SJCRH30 (cell line): ENCODE data around the gene PTPRN. TPM values are rescaled to one million over a fixed set of nuclear protein-coding genes. Genes with fewer than 3 reads are reported as not detected.

Experiments used
- total RNA-seq: library from RNA; depleted of rRNA; stranded (reverse); fragments of >200 nt; shearing (Covaris generic); gene quantifications from 2 replicates; pipeline ENCODE4 v1.2.3, GENCODE V29; 2014; rRNA removed

Gene PTPRN
- total RNA-seq, 1 experiment from 2014 or later: not detected

Other genes starting within 250 kb of the PTPRN start
- 0.10 TPM in 1 of 2 replicates, not detected in the other for gene IHH, start 248.5 kb downstream of the PTPRN start, total RNA-seq
- 19.6 and 21.7 TPM in 2 replicates for gene NHEJ1, start 148.6 kb downstream of the PTPRN start, total RNA-seq
- gene SLC23A3, start 139.4 kb downstream of the PTPRN start, total RNA-seq: 0.10 and 0.13 TPM in 2 replicates
- 13.0 and 13.3 TPM in 2 replicates for gene CNPPD1, start 132.5 kb downstream of the PTPRN start, total RNA-seq
- 32.0 and 38.0 TPM in 2 replicates for gene RETREG2, start 131.1 kb downstream of the PTPRN start, total RNA-seq
- gene ZFAND2B, start 102.6 kb downstream of the PTPRN start, total RNA-seq: 16.0 and 16.2 TPM in 2 replicates
- 18.6 and 26.5 TPM in 2 replicates for gene ABCB6, start 90.4 kb downstream of the PTPRN start, total RNA-seq
- 35.3 and 37.8 TPM in 2 replicates for gene ATG9A, start 79.8 kb downstream of the PTPRN start, total RNA-seq
- 19.2 and 28.7 TPM in 2 replicates for gene ANKZF1, start 79.6 kb downstream of the PTPRN start, total RNA-seq
- 2.9 and 4.2 TPM in 2 replicates for gene GLB1L, start 64.0 kb downstream of the PTPRN start, total RNA-seq
- 11.0 and 12.7 TPM in 2 replicates for gene STK16, start 63.9 kb downstream of the PTPRN start, total RNA-seq
- gene TUBA4B, start 56.2 kb downstream of the PTPRN start, total RNA-seq: 0.08 TPM in 1 of 2 replicates, not detected in the other
- gene TUBA4A, start 55.5 kb downstream of the PTPRN start, total RNA-seq: 188 and 197 TPM in 2 replicates
- gene DNAJB2, start 30.0 kb downstream of the PTPRN start, total RNA-seq: 16.8 and 19.4 TPM in 2 replicates
- gene RESP18, start 23.3 kb upstream of the PTPRN start, total RNA-seq: not detected in 2 replicates
- gene DNPEP, start 78.5 kb upstream of the PTPRN start, total RNA-seq: 29.5 and 33.1 TPM in 2 replicates
- gene DES, start 109.0 kb upstream of the PTPRN start, total RNA-seq: 331 and 376 TPM in 2 replicates
- 21.3 and 26.2 TPM in 2 replicates for gene SPEG, start 125.4 kb upstream of the PTPRN start, total RNA-seq
- 21.9 and 22.1 TPM in 2 replicates for gene GMPPA, start 189.5 kb upstream of the PTPRN start, total RNA-seq
- 0.46 and 0.67 TPM in 2 replicates for gene ASIC4, start 205.1 kb upstream of the PTPRN start, total RNA-seq
- gene CHPF, start 234.4 kb upstream of the PTPRN start, total RNA-seq: 41.8 and 44.0 TPM in 2 replicates
- 8.1 and 8.2 TPM in 2 replicates for gene TMEM198, start 234.6 kb upstream of the PTPRN start, total RNA-seq